NCI-H187 (cell line): Measurements from ENCODE around the gene TPGS2.
"Not testable (repeated sequence)": the region's sequence is repeated elsewhere in the genome, so short reads cannot be mapped to it uniquely, and the experiment has no call there.

Experiments
- DNase-seq, 2 experiments: peaks; one replicate each; lab custom pipeline; 2025; lab: John Stamatoyannopoulos, UW

The TPGS2 gene, protein sequence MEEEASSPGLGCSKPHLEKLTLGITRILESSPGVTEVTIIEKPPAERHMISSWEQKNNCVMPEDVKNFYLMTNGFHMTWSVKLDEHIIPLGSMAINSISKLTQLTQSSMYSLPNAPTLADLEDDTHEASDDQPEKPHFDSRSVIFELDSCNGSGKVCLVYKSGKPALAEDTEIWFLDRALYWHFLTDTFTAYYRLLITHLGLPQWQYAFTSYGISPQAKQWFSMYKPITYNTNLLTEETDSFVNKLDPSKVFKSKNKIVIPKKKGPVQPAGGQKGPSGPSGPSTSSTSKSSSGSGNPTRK

DNA sequence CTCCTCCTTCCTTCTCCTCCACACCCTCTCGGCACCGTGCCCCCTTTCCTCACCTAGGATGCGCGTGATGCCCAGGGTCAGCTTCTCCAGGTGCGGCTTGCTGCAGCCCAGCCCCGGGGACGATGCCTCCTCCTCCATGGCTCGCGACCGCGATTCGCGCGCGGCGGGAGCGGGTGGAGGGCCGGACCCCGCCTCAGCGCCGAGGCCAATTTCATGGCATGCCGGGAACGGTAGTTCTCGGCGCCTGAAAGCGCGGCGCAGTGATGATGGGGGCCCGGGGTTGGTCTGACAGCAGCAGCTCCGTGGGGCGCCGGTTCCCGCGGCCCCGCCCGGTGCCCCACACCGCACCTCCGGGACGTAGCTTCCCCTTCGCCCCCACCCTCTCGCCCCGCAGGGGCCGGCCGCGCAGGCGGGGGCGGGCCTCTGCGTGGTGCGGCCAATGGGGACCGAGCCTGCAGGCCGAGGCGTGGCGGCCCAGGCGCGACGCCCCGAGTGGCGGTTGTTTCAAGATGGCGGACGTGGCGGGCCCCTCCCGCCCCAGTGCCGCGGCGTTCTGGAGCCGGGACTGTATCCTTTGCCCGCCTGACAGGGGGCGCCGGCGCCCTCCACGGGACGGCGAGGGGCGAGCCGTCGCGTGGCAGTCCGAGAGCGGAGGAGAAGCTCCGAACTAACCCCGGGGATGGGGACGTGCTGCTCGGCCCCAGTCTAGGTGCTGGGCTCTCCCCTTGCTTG lies at the start of gene TPGS2, which contains the start of gene KIAA1328:
TSS of gene TPGS2 (minus strand) at position 373 of the 732 bp plus-strand sequence. CDS start at position 138, 235 bp downstream.
TSS of gene KIAA1328 (plus strand) at position 498 of the 732 bp plus-strand sequence. CDS start at position 510, 12 bp downstream.
- peak; percentile 45 to 69 for DNase-seq

DNA sequence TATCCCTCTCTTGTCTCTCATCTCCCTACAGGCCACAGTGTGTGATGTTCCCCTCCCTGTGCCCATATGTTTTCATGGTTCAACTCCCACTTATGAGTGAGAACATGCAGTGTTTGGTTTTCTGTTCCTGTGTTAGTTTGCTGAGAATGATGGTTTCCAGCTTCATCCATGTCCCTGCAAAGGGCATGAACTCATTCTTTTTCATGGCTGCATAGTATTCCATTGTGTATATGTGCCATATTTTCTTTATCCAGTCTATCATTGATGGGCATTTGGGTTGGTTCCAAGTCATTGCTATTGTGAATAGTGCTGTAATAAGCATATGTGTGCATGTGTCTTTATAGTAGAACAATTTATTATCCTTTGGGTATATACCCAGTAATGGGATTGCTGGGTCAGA lies 45.0 kb upstream of the TPGS2 start:
- DNase-seq, result not testable (repeated sequence)

DNA sequence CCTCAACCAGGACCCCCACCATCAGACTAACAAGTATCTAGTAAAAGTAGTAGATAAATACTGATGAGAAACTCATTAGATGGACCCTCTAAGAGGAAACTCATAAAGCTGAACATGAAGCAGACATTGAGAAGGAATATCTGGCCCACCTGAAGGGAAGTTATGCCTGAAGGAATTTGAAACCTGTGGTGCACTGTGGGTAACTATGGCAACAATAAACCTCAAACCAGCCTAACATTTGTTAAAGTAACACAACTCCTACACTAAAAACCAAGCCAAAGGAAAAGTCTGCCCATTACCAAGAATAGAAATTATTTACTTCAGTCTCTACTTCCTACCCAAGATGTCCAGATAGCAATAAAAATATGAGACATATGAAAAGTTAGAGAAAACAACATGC lies 43.5 kb upstream of the TPGS2 start:
- DNase-seq, result no peak

DNA sequence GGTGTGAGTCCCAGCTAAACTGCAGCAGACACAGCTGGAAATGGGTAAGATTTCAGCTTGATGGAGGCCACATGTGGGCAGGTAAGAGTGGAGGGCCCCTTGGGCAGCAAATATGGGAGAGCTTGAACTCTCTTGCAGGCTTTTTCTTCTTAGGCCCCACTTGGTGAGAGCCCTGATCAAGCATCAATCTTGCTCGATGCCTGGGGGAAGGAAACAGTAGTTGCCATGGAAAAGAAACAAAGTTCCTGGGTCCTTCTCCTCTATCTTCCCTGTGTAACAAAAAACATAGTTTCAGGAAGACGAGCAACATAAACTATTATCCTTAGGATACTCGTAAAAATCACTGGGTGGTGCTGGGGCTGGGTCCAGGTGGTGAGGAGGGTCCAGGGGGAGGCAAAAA lies 43.0 kb upstream of the TPGS2 start:
- no peak for DNase-seq

DNA sequence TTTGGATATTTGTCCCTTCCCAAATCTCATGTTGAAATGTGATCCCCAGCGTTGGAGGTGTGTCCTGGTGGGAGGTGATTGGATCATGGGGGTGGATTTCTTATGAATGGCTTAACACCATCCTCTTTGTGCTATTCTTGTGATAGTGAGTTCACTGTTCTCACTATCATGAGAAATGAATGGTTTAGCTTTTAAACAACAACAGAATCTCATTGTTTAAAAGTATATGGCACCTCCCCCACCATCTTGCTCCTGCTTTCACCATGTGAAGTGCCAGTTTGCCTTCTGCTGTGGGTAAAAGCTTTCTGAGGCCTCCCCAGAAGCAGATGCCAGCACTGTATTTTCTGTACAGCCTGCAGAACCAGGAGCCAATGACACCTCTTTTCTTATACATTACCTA lies 38.3 kb upstream of the TPGS2 start:
- DNase-seq, result no peak

DNA sequence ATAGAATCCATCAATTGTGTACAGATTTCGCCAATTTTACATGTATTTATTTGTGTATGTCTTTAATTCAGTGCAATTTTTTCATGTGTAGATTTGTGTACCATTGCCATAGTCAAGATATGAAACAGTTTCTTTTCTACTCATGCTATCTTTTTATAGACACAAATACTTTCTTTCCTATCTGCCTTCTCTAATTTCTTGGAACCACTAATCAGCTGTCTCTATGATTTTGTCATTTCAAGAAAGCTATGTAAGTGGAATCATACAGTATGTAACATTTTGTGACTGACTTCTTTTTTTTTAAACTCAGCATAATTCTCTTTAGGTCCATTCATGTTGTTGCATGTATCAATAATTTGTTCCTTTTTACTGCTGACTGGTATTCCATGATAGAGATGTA lies 33.4 kb upstream of the TPGS2 start:
- DNase-seq, result no peak

DNA sequence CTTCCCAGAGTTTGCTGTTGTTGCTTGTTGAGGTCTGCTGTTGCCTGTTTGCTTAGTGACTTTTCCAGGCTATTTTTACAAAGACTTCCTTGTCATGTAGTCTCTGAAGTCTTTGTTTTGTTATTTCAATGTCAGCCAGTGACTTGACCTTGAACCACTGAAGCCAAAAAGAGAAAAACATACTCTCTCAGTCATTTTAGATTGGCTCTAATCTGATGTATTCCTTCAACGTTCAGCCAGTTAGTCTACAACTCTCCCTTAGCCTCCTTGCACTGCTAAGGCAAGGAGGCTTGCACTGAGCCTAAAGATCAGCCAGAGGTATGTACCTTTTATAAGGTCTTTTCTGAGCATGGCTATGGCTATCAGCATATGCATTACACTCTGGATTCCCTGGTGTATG lies 28.0 kb upstream of the TPGS2 start:
- no peak for DNase-seq

DNA sequence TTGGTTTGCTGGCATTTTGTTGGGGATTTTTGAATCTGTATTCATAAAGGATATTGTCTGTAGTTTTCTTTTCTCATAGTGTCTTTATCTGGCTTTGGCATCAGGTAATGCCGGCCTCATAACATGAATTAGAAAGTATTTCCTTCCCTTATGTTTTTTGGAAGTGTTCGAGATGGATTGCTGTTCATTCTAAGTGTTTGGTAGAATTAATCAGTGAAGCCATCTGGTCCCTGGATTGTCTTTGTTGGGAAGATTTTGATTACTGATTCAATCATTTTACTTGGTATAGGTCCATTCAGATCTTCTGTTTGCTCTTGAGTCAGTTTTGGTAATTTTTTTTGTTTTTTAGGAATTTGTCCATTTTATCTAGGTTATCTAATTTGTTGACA lies 22.4 kb upstream of the TPGS2 start:
- no peak for DNase-seq

DNA sequence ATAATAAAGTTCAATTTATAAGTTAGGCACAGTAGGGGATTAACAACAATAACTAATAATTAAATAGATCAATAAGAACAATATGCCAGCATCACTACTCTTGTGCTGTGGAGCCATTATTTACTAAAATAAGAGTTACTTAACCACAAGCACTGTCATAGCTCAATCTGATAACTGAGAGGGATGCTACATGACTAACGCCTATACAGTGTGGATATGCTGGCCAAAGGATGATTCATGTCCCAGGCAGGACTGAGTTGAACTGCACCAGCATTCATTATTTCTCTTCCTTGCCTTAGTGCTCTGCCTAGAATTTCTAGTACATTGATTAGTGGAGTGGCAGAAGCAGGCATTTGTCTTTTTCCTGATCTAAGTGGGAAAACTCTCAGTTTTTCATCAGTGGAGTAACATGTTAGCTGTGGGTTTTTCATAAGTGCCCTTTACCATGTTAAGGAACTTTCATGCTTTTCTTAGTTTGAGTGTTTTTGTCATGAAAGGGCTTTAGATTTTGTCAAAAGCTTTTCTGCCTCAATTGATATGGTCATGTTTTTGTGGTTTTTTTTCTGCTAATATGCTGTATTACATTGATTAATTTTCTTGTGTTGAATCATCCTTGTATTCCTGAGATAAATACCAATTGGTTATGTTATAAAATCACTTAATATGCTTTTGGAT lies 21.9 kb upstream of the TPGS2 start:
- no peak for DNase-seq

DNA sequence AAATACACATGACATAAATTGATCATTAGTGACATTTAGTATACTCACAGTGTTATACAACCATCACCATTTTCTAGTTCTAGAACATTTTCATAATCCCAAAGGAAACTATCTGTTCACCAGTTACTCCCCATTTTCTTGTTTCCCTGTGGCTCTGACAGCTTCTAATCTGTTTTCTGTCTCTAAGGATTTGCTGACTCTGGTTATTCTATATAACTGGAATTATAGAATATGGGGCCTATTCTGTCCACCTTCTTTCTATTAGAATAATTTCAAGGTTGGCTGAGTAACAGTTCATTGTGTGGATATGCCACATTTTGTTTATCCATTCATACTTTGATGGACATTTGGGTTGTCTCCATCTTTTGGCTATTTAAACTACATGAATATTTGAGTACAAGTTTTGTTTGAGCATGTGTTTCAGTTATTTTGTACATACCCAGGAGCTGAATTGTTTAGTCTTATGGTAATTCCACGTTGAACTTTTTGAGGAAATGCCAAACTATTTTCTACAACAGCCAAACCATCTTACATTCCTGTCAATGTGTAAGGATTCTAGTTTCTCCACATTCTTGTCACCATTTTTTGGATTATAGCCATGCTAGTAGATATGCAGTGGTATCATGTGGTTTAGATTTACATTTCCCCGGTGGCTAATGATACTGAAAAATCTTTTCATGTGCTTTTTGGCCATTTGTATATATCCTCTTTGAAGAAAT lies 20.6 kb upstream of the TPGS2 start:
- no peak for DNase-seq

DNA sequence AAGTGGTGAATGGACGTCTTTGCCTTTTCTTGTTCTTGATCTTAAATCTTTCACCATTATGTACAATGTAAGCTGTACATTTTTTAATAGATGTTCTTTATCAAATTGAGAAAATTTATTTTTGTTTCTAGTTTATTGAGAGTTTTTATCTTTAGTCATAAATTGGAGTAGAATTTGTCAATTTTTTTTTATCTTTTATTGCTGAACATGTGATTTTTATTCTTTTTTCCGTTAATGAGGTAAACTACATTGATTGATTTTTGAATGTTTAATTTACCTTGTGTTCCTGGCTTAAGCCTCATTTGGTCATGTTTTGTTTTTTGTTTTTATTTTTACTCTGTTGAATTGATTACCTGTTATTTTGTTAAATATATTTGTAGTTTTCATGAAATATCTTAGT lies 19.8 kb upstream of the TPGS2 start:
- DNase-seq, result no peak

DNA sequence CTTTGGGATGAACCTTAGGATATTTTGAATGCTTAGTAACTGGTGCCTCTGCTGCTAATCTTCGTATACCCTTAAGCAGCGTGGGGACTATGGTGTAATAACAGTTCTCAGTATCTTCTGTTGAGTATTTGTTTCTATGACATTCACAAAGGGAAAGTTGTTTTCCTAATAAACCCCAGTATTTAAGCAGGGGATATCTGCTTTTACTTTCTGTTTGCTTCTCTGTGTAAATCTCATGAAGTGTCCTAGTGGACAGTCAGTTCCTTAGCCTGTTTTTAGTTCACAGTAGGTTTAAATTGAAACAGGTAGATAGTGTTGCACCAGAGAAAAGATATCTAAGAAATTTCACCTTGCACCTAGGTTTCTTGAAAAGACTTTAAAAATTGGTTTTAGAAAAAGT lies 15.0 kb upstream of the TPGS2 start:
- no peak for DNase-seq

DNA sequence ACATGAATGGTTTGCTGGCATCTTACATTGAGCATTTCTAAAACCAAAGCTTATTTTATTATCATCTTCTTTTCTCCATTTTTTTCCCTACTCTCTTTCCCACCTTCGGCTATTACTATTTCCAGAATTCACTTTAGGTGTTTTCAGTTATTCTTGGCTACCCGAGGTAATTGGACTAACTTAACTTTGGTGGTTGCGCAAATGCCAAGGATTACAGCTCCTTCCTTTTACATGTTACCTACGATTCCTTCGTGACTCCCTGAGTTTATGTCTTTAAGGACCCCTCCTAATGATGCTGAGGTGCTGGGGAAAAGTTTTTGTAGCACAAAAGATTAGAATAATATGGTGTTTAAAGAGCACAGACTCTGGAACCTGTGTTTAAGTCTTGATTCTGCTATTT lies 14.4 kb upstream of the TPGS2 start:
- no peak for DNase-seq

DNA sequence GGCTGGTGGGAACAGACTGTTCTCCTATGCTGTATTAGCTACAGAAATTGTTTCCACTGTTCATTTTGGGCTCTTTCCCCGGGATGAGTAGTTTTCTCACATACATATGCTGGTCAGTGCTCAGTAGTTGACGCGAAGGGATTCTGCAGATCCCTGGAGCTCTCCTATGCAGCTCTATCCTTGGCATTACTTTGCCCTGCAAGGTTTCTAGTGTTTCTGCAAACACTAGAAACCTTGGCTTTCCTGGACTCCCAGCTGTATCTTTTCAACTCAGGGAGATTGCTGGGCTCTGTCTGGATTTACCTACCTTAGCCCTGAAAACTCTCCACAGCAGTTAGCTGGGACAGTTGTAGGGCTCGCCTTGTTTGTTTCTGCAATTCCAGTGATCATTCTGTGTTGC lies 11.0 kb upstream of the TPGS2 start:
- no peak for DNase-seq

DNA sequence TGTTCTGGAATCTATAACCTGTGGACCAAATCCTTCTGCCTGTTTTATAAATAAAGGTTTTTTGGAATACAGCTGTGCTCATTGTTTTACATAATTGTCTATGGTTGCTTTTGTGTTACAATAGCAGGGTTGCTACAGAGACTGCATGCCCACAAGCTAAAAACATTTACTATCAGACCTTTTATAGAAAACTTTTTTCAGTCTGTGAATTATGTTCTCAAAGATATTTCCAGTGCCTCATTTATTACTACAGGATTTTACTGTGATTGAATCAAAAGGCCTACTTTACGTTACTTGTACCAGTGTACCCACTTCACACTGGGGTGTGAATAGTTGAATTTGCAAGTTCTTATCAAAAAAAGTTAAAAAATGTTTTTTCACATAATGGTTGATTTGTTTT lies 7.1 kb upstream of the TPGS2 start:
- no peak for DNase-seq

DNA sequence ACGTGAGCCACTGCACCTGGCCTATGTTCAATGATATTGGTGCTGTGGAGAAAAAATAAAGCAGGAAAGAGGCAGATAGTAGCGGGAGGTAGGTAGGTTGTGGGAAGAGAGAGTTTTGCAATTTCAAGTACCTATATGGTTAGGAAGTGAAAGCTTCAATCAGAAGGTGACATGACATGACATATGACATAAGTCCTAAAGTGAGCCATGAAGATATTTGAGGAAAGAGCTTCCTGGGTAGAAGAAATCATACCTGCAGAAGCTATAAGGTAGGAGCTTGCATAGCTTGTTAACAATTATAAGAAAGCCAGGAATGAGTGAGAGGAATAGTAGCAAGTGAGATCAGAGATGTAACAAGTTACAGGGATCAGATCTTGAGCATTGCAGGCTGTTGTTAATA lies 4.3 kb upstream of the TPGS2 start:
- no peak for DNase-seq

DNA sequence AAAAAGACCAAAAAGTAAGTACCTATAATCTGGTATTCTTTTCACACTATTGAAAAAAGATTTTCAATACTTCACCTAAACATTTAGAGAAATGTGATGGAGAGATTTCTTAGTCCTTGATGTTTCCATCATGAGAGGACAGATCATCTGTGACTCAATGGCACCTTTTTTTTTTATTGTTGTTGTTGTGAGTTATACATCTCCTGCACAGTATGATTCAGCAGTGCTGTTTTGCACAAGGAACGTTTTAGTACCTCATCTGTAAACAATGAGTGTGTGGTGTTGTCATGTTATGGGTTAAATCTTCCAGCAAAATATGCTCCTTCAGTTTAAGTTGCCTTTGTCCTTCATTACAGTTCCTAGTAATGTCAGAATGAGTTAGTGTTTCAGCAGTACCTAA lies 2.3 kb upstream of the TPGS2 start:
- no peak for DNase-seq

DNA sequence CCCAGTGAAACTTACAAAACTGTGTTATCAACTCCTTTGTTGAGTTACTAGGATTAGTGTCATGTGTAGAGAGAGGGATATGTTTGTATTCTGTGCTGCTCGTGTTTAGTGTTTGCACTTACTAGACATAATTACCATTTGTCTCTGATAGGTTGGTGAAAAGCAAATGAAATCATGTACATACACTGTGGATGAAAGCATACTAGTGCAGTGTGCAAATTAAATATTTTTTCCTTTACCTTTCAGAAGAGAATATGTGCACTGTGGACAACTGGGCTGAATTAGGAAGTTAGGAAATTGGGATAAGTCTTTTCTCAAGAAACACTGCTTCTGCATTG lies 1.3 kb upstream of the TPGS2 start:
- DNase-seq, result no peak

DNA sequence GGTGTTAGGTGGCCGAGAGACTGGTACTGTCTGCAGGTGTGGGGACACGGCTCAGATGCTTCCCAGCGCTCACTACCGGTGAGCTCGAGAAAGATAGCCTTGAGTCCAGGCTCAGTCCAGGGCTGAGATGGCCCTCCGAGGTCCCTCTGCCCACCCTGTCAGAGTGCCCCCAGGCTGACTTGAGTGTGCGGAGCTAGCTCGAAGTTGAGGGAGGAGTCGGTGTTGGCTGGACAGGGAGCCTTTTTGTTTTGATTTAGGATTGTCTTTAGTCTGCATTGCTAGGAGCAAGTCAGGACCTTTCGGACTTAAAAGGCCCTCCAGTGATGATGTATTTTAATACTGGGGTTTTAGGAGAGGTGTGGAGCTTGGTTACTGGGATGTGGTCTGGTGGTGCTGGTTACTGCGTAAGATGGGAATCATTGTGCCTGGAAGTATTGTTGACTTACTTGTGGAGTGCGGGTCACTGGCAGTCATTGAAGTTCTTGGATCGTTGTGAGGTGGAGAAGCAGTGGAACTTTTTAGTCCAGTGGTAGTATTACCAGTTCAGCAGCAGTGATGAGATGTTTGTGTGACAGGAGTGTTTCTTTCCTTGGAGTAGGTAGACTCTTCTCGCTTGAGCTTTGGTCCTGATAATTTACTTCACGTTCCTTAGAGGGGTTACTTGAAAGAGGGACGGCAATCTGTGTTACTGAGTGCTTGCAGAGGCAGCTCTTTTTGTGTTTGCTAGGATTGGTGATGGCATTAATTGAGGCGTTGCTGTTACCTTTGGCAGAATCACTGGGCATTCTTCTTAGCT lies 758 bp upstream of the TPGS2 start:
- no peak for DNase-seq

DNA sequence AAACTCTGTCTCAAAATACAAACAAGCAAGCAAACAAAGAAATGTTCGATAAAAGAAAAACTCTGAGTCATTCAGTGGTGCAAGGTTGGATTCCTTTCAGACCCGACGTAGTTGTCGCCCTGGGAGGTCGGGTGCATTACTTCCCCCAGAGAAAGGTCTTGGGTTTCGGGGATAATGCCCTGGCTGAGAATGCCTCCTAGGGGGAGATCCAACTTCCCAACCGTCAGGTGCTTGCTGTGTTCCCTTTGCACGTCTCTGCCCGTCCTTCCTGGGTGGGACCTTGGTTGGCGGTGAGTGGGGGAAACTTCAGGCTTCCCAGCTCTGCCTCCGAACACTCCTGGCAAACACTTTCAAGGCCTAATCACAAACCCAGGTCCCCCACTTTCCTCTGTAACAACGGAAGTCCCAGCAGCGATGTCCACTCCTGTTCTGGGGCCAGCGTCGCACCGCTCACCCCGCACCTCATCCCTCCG lies 609 bp downstream of the TPGS2 start:
- no peak for DNase-seq

DNA sequence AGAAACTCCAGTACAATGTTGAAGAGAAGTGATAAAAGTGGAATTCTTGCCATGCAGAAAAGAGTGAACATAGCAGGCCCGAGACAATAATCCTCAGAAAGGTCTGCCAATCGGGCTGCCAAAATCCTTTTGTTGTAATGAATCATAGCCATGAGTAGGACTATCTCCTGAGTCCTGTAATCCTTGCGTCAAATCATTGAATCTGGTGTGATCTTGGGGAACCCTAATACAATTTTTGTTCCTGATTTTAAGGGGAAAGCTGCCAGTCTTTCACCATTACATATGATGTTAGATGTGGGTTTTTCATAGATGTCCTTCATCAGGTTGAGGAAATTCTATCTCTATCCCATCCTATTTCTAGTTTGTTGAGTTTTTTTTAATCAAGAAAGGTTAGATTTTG lies 2.2 kb downstream of the TPGS2 start:
- DNase-seq, result no peak

DNA sequence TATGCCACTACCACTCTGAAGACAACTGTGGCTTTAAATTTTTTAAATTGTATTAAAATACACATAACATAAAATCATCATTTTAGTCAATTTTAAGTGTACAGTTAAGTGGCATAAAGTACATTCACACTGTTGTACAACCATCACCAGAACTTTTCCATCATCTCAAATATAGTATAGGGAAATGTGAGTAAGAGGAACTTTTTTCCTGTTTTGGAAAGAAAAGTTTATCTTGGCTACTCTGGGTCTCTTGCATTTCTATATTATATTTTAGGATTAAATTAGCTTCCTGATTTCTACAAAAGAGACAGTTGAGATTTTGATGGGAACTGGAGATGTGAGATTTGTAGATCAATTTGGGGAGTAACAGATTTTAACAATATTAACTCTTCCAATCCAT lies 3.3 kb downstream of the TPGS2 start:
- DNase-seq, result no peak
